ENCODE data around the gene SNAI3. TPM values are rescaled to one million over a fixed set of nuclear protein-coding genes. Genes with fewer than 3 reads are reported as not detected.

Gene SNAI3
- polyA plus RNA-seq, 1 experiment = 0.04 TPM

DNA sequence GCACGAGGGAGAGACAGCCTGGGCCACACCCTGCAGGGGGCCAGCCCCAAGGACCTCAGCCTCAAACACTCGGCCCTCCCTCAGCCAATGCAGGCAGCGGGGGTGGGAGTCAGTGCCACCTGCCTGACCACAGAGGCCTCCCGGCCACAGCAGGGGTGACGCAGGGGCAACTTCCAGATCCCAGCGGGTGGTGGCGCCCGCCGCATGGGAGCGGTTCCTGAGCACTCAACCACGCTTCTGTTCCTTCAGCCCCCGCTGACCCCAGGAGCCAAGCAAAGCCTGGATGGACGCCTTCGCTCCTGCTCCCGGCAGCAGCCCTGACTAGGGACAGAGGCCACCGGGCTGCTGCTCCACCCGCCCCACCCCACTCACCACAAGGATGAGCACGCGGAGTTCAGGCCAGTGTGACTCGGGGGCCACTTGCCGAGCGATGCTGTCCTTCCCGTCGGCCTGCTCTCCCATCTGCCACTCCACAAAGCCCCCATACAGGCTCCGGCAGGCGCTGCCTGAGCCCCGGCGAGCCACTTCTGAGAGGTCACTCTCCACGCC is 30.5 kb downstream of the SNAI3 start:
- ChIA-PET POLR2A (no interaction called here), CTCF (no interaction called here)
- no peak for TF ChIP-seq CTCF (IDR thresholded peaks at IDR 0.05; ENCODE audit: low read depth, low read length)
- no peak for DNase-seq (ENCODE audit: low read depth, low spot score)
- Histone ChIP-seq H3K27me3 (ENCODE audit: control insufficient read depth, insufficient read depth, low read length) (no peaks in the 10 kb centered on the region), H3K9me3 (ENCODE audit: control insufficient read depth, insufficient read depth, low read length) (no peaks in the 10 kb centered on the region; the same call in 1 of the 2 replicates), H3K4me3 (ENCODE audit: low read depth, low read length) (no peak overlapping the region), H3K27ac (ENCODE audit: low read depth, low read length) (no peak overlapping the region)

DNA sequence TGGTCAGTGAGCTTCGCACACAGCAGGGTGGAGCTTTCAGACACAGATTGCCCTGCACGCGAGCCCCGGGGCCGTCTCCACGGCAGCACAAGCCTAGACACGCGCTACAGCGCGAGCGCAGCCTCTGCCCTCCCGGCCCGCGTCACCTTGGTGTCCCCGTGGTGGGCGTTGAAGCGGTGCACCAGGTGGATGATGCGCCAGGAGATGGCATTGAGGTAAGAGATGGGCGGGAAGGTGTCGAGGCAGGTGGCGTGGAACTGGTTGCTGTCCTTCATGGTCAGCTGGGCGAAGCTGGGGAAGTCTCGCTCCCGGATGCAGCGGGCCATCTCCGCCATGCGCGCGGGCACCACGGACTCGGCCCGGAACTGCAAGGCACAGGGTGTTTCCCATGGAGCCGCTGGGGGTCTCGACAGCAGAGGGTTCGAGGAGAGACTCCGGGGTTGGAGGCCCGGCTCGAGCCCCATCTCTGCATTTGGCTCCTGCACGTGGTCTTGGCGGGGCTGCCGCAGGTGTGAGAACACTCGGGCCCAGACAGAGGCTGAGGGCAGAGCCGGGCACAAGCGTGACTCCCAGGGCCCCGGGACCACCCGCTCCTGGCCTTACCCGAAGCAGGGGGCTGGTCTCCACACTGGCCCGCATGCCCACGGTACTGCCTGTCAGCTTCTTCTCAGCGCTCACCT is 31.1 kb downstream of the SNAI3 start:
- no peak overlapping the region for H3K27ac ChIP-seq (ENCODE audit: low read depth, low read length)
- ChIA-PET CTCF (no interaction called here), POLR2A (no interaction called here)

DNA sequence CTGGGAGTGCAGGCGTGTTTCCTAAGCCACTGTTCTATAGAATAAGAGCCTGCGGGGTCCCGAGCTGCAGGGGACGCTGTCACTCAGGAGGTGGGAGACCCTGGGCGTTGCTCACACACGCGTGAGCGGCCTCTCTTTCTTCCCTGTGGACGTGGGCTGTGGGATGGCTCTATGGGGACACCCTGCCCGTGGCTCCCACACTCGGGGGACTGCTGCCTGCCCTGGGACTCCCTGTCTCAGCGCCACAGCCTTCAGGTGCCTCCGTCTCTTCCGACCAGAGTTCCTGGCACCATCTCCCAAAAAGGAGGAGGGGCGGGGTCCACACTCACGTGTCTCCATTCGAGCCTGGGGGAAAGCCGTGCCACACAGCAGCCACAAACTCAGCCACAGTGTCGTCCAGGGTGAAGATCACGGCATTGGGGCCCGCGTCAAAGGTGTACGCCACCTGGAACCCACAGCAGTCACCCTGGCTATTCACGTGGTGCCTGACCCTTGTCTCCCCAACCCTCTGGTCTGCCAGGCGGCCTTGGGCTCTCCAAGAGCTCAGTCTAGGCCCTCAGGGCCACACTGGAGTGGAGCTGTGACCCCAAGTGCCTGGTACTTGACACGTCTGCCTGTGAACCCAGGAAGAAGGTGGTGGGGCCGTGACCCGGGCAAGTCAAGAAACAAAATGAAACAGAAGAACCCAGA is 31.8 kb downstream of the SNAI3 start:
- H3K4me3 ChIP-seq (ENCODE audit: low read depth, low read length) = no peak overlapping the region
- no peak for TF ChIP-seq CTCF (IDR thresholded peaks at IDR 0.05; ENCODE audit: low read depth, low read length)
- H3K27ac ChIP-seq (ENCODE audit: low read depth, low read length) = no peak overlapping the region
- H3K9me3 ChIP-seq (ENCODE audit: control insufficient read depth, insufficient read depth, low read length) = no peaks in the 10 kb centered on the region; the same call in 1 of the 2 replicates
- ChIA-PET POLR2A (no interaction called here), CTCF (no interaction called here)
- no peak for DNase-seq (ENCODE audit: low read depth, low spot score)
- H3K27me3 ChIP-seq (ENCODE audit: control insufficient read depth, insufficient read depth, low read length) = no peaks in the 10 kb centered on the region

More for the DNA sequence above, 31.1 kb downstream of the SNAI3 start:
- Histone ChIP-seq H3K27me3 (ENCODE audit: control insufficient read depth, insufficient read depth, low read length) (no peaks in the 10 kb centered on the region), H3K4me3 (ENCODE audit: low read depth, low read length) (no peak overlapping the region), H3K9me3 (ENCODE audit: control insufficient read depth, insufficient read depth, low read length) (no peaks in the 10 kb centered on the region; the same call in 1 of the 2 replicates)
- no peak for TF ChIP-seq CTCF (IDR thresholded peaks at IDR 0.05; ENCODE audit: low read depth, low read length)
- no peak for DNase-seq (ENCODE audit: low read depth, low spot score)

DNA sequence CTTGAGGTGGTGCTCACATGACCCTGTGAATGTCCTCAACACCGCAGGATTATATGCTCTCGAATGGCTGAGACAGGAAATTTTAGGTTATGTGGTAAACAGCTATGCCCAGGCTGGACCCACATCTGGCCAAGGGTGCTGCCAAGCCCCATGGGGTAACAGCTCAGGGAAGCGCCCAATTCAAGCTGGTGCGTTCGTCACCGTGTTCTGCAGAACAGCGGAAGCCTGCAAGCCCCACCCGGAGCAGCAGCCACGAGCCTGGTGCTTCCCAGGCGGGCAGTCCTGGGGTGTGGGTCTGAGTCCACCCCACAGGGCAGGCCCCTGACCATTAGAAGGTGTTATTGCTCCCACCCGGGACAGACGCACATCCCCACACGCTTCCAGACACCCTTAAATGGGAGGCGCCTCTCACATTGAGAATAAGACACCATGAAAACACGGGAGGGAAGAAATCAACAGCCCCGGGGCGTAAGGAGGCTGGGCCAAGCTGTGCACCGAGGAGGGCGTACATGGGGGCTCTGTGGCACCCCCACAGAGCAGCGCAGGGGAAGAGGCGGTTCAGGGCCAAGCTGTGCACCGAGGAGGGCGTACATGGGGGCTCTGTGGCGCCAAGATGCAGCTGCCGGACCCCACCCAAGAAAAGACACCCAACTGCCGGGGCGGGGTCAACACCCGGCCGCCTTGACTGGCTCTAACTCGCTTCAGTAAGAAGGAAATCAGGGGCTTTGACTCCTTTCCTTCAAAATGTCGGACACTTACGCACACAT is 32.5 kb downstream of the SNAI3 start:
- no peak overlapping the region for H3K4me3 ChIP-seq (ENCODE audit: low read depth, low read length)
- POLR2A ChIA-PET = no interaction called here
- no peak for TF ChIP-seq CTCF (IDR thresholded peaks at IDR 0.05; ENCODE audit: low read depth, low read length)
- CTCF ChIA-PET = no interaction called here
- H3K27ac ChIP-seq (ENCODE audit: low read depth, low read length) = no peak overlapping the region
- DNase-seq (ENCODE audit: low read depth, low spot score) = no peak
- no peaks in the 10 kb centered on the region for H3K27me3 ChIP-seq (ENCODE audit: control insufficient read depth, insufficient read depth, low read length)
- H3K9me3 ChIP-seq (ENCODE audit: control insufficient read depth, insufficient read depth, low read length) = no peaks in the 10 kb centered on the region; the same call in 1 of the 2 replicates
